Psoas muscle (tissue), 8 donors: Measurements from ENCODE around the gene PTEN. TPM values are rescaled to one million over a fixed set of nuclear protein-coding genes. Genes with fewer than 3 reads are reported as not detected.

ENCODE experiments used
- ATAC-seq, 4 donors: fragments of 200-7000 bp; cut with Tn5 transposase; one replicate each; pipeline ENCODE4 v1.9.1; 2020; ENCODE audit warnings: moderate library complexity in 3 of 4, mild to moderate bottlenecking in 2 of 4
- DNase-seq, 2 donors: peaks; one replicate each; pipeline ENCODE4 v3.0.0-alpha.2; 2020
- H3K27ac ChIP-seq: fragments of 200-600 bp; one replicate; pipeline ENCODE4 v1.8.0; 2022
- H3K27me3 ChIP-seq, 3 donors: fragments of 200-600 bp in 1 of 3; one replicate each; pipeline versions ENCODE4 v1.6.1 to v1.8.0; 2013 to 2022; ENCODE audit warnings: low read length in 2 of 3, mild to moderate bottlenecking in 2 of 3, moderate library complexity in 1 of 3; ENCODE audit not compliant: insufficient read depth in 3 of 3
- H3K36me3 ChIP-seq, 2 donors: fragments of 200-600 bp in 1 of 2; one replicate each; pipeline versions ENCODE4 v1.6.1 to v1.8.0; 2013 to 2022; ENCODE audit warnings: low read depth in 1 of 2, mild to moderate bottlenecking in 1 of 2, moderate library complexity in 1 of 2; ENCODE audit not compliant: insufficient read depth in 1 of 2
- H3K4me1 ChIP-seq: fragments of 200-600 bp; one replicate; pipeline ENCODE4 v1.8.0; 2022
- H3K4me3 ChIP-seq: fragments of 200-600 bp; one replicate; pipeline ENCODE4 v1.8.0; 2022; ENCODE audit warnings: mild to moderate bottlenecking
- H3K9me3 ChIP-seq: fragments of 200-600 bp; one replicate; pipeline ENCODE4 v1.8.0; 2022
- WGBS, 3 donors: extraction: QIAGEN DNeasy Blood & Tissue Kit; methylation state at CpG; one replicate each; pipeline versions ENCODE4 v1.1.6 to v1.1.7; 2013; 5-methylcytosine and 5-hydroxymethylcytosine counted together
- intact Hi-C, 2 donors: fragments of 100-400 bp; cut with DNase I; formaldehyde crosslinking; loops; one replicate each; pipeline versions ENCODE4 v1.11.0 to v1.14.2; 2022
- polyA plus RNA-seq, 3 donors: library from polyadenylated mRNA; stranded (reverse); fragments of 200-250 nt; gene quantifications; one replicate each; pipeline ENCODE4 v1.2.3, GENCODE V29; 2013
- total RNA-seq, 4 donors: library from RNA; stranded (reverse); fragmentation: NEBNext Ultra II Directional in 2 of 4; extraction: Animal tissue kit (Norgen Biotek cat#: 25700) in 2 of 4; gene quantifications; one replicate each; pipeline versions ENCODE4 v1.2.1 to v1.2.4, GENCODE V29; 2021 to 2023
- TF ChIP-seq, protein P1 (sequence below): fragments of 200-600 bp; IDR thresholded peaks from one replicate; pipeline ENCODE4 v1.8.0; 2022; ENCODE audit warnings: antibody characterized with exemption
- donor health status: healthy with polysubstance abuse.
- donor health status: DM: no; HTN: no; CAD: no; lungs with moderate emphysema.
- donor health status: Bipolar disorder and iron deficiency.
- donor health status: healthy.
- donor health status: DM: yes; HTN: yes; CAD: no.
- donor health status: DM: no; HTN: no; CAD: no.
- donor health status: DM: no; HTN: no; CAD: no.
- donor health status: DM: yes; HTN: yes; CAD: no.

PTEN gene
- total and polyA plus RNA-seq, 7 donors: 13.7 to 51.9 (median 29.8) TPM

DNA sequence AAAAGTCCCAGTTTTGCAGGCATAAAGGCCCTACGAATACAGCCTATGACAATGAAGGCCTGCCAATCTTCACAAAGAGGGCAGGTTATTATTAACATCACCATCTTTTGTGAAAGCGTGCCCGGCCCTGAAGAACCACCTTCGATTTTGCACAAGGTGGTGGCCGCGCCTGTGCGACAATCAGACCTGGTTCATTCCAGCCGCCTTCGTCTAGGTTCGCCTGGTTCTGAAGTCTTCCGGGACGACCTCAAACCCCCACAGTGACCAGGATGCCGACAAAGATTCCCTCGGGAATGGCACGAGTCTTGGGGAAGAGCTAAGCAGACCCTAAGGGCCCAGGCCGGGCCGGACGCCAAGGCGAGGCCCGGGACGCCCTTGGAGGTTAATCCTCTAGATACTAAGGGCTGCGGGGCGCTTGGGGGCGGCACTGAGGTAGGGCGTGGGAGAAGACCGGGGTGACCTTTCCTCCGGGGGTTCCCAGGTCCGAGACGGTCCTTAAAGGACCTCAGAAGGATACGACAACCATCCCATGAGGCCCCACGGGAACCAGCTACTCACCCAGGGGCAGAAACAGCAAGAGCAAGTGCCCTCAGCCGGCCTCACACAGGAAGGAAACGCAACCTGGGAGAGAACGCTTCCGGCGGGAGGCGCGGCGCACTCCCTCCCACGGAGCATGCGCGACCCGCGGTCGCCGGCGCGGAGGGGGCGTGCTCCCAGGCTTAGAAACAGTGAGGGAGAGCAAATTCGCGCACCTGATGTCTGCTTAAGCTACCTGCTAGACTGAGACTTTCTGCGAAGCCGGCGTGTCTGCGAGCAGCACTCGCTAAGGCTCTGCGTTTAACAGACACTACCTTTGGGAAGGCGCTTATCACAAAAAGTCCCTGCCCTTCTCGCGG is 45.6 kb upstream of the PTEN start, which contains the start of gene ATAD1:
TSS of gene ATAD1 (minus strand) at position 618 of the 896 bp plus-strand sequence. CDS start 3,627 bp downstream, outside the sequence.
- DNase-seq (peak; percentile 84 to 91), ATAC-seq (peak; percentile 97 to 98 (median 98))
- Histone ChIP-seq H3K36me3 (peaks cover 0 to 10% of the 10 kb centered on the region in 2 donors), H3K4me3 (peak within 1 kb of the TSS; percentile 75), H3K27ac (peak within 1 kb of the TSS; percentile 91), H3K4me1 (peaks cover 26% of the 10 kb centered on the region), H3K27me3 (no peaks in the 10 kb centered on the region), H3K9me3 (no peaks in the 10 kb centered on the region)
- WGBS, 3 donors: 0% methylated on average over 60 of the region's 60 CpGs
- TF ChIP-seq, protein P1, sequence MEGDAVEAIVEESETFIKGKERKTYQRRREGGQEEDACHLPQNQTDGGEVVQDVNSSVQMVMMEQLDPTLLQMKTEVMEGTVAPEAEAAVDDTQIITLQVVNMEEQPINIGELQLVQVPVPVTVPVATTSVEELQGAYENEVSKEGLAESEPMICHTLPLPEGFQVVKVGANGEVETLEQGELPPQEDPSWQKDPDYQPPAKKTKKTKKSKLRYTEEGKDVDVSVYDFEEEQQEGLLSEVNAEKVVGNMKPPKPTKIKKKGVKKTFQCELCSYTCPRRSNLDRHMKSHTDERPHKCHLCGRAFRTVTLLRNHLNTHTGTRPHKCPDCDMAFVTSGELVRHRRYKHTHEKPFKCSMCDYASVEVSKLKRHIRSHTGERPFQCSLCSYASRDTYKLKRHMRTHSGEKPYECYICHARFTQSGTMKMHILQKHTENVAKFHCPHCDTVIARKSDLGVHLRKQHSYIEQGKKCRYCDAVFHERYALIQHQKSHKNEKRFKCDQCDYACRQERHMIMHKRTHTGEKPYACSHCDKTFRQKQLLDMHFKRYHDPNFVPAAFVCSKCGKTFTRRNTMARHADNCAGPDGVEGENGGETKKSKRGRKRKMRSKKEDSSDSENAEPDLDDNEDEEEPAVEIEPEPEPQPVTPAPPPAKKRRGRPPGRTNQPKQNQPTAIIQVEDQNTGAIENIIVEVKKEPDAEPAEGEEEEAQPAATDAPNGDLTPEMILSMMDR: no peak
- intact Hi-C loops: no loop called here

DNA sequence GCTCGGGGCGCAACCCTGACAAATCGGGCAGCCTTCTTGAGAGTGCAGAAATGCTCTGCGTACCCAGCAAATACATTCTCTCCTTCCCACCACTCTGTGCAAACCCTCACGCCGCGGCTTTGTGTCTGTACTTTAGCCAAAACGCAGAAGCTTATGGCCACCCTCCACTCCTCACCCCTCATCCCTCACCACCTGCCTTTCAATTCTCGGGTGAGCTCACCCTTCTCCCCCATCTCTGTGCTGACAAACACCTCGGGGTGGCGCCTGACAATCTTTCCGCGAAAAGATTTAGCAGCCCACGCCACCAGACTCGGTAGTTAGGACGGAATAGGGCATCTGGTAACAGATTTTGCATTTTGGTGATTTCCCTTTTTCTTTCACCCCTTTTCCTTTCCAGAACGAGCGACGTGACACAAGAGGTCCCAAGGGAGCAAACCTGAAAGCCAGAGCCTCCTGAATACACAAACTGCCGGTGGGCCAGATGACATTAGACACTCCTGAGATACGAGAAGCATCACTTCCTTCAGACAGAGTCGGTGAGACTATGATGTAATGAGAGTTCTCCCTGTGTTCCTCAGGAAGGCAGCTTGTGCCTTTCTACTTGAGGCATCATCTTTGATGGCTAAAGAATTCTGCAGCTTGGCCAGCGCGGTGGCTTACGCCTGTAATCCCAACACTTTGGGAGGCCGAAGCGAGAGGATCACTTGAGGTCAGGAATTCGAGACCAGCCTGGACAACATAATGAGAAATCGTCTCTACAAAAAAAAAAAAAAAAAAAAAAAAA is 44.7 kb upstream of the PTEN start:
- H3K4me1 ChIP-seq: peaks cover 26% of the 10 kb centered on the region
- TF ChIP-seq, protein P1: no peak
- H3K4me3 ChIP-seq: peak overlapping the region; percentile 75
- intact Hi-C loops: no loop called here
- H3K36me3 ChIP-seq: peaks cover 0 to 7% of the 10 kb centered on the region in 2 donors
- ATAC-seq: peak; percentile 29 to 50 (median 36)
- no peaks in the 10 kb centered on the region for H3K9me3 ChIP-seq
- no peak for DNase-seq
- peak overlapping the region; percentile 91 for H3K27ac ChIP-seq
- H3K27me3 ChIP-seq: no peaks in the 10 kb centered on the region
- 13 to 17% (median 15%) methylated on average over 29 of the region's 29 CpGs for WGBS, 3 donors

DNA sequence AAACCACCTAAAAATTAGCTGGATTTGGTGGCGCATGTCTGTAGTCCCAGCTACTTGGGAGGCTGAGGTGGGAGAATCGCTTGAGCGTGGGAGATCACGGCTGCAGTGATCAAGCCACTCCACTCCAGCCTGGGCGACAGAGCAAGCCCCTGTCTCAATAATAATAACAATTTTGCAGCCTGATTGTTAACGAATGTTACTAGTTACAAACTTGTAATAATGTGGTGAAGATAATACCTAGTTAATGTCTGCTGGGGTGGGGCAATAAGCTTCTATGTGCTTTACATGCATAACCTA is 44.2 kb upstream of the PTEN start:
- Histone ChIP-seq H3K27me3 (no peaks in the 10 kb centered on the region), H3K9me3 (no peaks in the 10 kb centered on the region), H3K27ac (no peak overlapping the region), H3K4me3 (peak overlapping the region; percentile 75), H3K4me1 (peaks cover 26% of the 10 kb centered on the region), H3K36me3 (peaks cover 0 to 2% of the 10 kb centered on the region in 2 donors)
- intact Hi-C loops: no loop called here
- TF ChIP-seq, protein P1: no peak
- DNase-seq (no peak), ATAC-seq (no peak)
- 90 to 97% (median 91%) methylated on average over 6 of the region's 6 CpGs for WGBS, 3 donors

DNA sequence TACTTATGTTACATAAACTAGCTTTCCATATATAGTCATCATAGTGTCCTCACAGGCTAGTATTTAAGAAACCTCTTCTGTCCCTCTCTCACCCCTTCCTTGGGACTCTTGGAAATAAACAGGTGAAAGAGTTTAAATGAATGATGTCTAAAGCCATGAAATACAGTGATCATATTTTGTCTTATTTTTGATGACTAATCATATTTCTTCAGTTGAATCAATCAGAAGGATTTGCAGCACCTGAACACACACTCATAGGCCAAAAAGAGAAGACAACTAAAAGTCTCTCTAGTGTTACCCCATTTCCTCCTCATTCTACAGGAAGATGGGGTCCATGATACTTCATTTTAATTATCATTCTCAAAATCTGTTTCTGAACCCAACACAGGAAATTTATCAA is 36.8 kb upstream of the PTEN start:
- no peaks in the 10 kb centered on the region for H3K4me1 ChIP-seq
- no peak overlapping the region for H3K4me3 ChIP-seq
- H3K27me3 ChIP-seq: no peaks in the 10 kb centered on the region
- H3K36me3 ChIP-seq: no peaks in the 10 kb centered on the region
- H3K27ac ChIP-seq: no peak overlapping the region
- ATAC-seq: no peak
- no peak for DNase-seq
- H3K9me3 ChIP-seq: no peaks in the 10 kb centered on the region
- TF ChIP-seq, protein P1: no peak
- intact Hi-C loops: no loop called here
